IPS DF 6.9 (cell line): ENCODE measurements around the gene CEP57L1.

Experiments used
- DNase-seq: peaks from one replicate; pipeline ENCODE4 v3.0.0-alpha.2; 2013; ENCODE audit warnings: low read depth, low spot score
- H3K27ac ChIP-seq: one replicate; pipeline ENCODE4 v1.5.1; 2013; ENCODE audit warnings: low read length, control low read depth
- H3K27me3 ChIP-seq: 2 replicates; pipeline ENCODE4 v1.6.1; 2013; ENCODE audit warnings: mild to moderate bottlenecking, low read length; ENCODE audit not compliant: control insufficient read depth, insufficient read depth
- H3K36me3 ChIP-seq: 2 replicates; pipeline ENCODE4 v1.6.1; 2013; ENCODE audit warnings: low read length; ENCODE audit not compliant: control insufficient read depth, insufficient read depth
- H3K4me1 ChIP-seq: 2 replicates; pipeline ENCODE4 v1.6.1; 2013; ENCODE audit warnings: low read length; ENCODE audit not compliant: control insufficient read depth, insufficient read depth
- H3K4me3 ChIP-seq: 2 replicates; pipeline ENCODE4 v1.5.1; 2013; ENCODE audit warnings: mild to moderate bottlenecking, low read length
- H3K9me3 ChIP-seq: 2 replicates; pipeline ENCODE4 v1.6.1; 2013; ENCODE audit warnings: low read length, inconsistent platforms; ENCODE audit not compliant: control insufficient read depth, insufficient read depth
- WGBS: extraction: QIAGEN DNeasy Blood & Tissue Kit; methylation state at CpG from one replicate; pipeline ENCODE4 v1.1.7; 2013; ENCODE audit warnings: mixed read lengths, missing lambda C conversion rate; ENCODE audit not compliant: insufficient read length, insufficient coverage; 5-methylcytosine and 5-hydroxymethylcytosine counted together

CEP57L1 gene

DNA sequence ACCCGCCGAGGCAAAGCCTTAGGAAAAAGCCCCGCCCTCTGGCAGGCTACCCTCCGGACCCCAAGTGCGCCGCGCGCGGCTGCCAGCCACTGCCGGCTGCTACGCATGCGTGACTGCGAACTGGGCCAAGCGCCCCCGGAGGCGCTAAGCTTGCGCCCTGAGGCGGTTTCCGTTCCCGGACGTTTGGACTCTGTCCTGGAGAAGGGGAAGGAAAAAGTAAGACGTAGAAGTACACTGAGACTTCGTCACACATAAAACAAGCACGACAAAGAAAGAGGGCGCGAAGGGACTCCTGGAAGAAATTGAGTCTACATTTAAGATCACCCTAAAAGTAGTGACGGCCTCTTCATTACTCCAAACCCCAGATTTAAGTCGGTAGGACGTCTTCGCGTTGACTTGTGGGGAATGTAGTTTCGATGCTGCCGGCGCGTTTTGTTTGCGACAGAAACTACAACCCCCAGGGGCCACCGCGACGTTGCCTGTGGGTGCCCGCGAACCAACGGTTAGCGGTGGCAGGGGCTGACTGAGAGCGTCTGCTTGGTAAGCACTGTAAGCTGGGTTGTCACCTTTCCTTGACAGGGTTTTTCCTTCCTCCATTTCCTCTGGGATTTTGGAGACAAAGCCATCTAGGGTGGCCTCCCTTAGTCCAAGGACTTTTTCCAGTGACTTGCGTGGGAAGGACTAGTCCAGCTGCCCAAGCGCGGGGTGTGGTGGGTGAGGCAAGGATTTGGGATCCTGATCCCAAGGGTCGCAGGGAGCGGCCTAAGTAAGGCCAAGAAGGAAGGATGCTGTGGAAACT lies at the start of gene CEP57L1:
TSS of gene CEP57L1 (plus strand) at position 472 of the 799 bp plus-strand sequence. CDS start 49,715 bp downstream, outside the sequence.
- no CpG with 5 or more reads among the region's 49 CpGs for WGBS
- H3K4me3 ChIP-seq, result peak within 1 kb of the TSS; percentile 88
- peak; percentile 89 for DNase-seq
- H3K9me3 ChIP-seq, result no peaks in the 10 kb centered on the region
- no peaks in the 10 kb centered on the region for H3K27me3 ChIP-seq
- H3K4me1 ChIP-seq, result no peaks in the 10 kb centered on the region
- no peaks in the 10 kb centered on the region for H3K36me3 ChIP-seq
- no peak within 1 kb of the TSS for H3K27ac ChIP-seq

DNA sequence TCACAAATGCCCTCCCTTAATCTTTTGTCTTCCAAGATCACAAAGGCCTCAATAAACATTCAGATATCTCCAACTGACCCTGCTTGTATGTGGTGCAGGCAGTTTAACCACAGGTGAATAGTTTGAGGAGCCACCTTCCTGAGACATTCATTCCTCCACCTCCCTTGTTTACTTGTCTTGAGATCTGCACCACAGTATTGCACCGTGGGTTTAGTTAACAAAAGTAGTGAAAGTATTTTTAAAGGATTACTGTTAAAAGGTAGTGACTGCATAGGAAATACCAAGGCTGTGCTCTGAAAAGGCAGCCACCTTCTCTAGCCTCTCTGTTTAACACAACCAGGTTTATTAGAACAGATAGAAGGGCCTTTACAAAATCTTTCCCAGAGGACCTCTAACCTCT lies 47.1 kb upstream of the CEP57L1 start:
- no peak overlapping the region for H3K27ac ChIP-seq
- H3K27me3 ChIP-seq, result no peaks in the 10 kb centered on the region
- WGBS, result no CpG with 5 or more reads among the region's 1 CpG
- no peaks in the 10 kb centered on the region; the same call in 1 of the 2 replicates for H3K9me3 ChIP-seq
- no peak overlapping the region for H3K4me3 ChIP-seq
- H3K36me3 ChIP-seq, result no peaks in the 10 kb centered on the region
- H3K4me1 ChIP-seq, result no peaks in the 10 kb centered on the region
- DNase-seq, result no peak

DNA sequence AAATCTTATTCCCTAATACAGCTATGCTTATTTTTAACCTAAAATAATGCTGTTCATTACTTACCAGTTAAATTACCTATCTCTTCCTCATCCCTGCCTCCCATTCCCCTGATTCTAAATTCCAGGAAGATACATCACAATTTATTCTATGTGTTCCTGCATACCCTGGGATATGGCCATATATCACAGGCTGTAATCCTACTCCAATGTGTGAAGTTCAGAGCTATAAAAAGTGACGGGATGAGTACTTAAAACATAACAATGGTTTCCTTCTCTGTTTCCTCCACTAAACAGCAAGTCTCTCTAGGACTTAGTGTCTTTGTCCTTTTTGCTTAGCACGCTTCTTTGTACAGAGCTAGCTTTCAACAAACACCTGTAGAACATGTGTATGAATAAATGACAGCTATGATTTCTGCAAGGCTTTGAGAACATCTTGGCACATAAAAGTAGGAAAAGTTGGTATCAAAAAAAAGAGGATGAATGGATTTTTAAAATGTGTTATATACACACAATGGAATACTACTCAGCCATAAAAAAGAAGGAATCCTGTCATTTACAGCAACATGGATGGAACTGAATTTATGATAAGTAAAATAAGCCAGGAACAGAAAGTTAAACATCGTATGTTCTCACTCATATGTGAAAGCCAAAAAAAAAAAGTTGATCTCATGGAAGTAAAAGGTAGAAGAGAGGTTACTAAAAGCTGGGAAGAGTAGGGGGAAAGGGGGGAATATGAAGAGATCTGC lies 46.5 kb upstream of the CEP57L1 start:
- H3K27me3 ChIP-seq, result no peaks in the 10 kb centered on the region
- H3K4me3 ChIP-seq, result no peak overlapping the region
- no CpG with 5 or more reads among the region's 3 CpGs for WGBS
- peaks cover 2% of the 10 kb centered on the region; the same call in 1 of the 2 replicates for H3K4me1 ChIP-seq
- H3K9me3 ChIP-seq, result no peaks in the 10 kb centered on the region; the same call in 1 of the 2 replicates
- H3K27ac ChIP-seq, result no peak overlapping the region
- H3K36me3 ChIP-seq, result no peaks in the 10 kb centered on the region
- no peak for DNase-seq

DNA sequence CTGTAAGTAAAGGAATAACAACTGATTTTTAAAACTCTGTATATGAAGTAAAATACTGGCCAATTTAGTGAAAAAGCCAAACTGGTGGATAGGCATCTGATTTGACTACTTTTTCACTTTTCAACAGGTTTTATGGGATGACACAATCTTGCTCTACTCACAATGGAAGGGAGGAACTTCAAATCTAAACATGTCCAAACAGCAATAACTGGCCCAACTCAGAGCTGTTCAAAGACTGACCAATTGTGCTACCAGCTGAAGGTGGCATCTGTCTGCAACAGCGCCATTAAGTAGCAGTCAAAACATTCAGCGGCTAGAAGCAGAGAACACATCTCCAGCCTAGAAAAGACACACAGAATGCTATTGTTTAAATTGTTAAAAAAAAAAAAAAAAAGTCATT lies 45.3 kb upstream of the CEP57L1 start:
- no CpG with 5 or more reads among the region's 2 CpGs for WGBS
- DNase-seq, result no peak
- no peaks in the 10 kb centered on the region for H3K27me3 ChIP-seq
- H3K27ac ChIP-seq, result no peak overlapping the region
- no peaks in the 10 kb centered on the region; the same call in 1 of the 2 replicates for H3K9me3 ChIP-seq
- H3K4me3 ChIP-seq, result no peak overlapping the region
- H3K4me1 ChIP-seq, result peaks cover 2% of the 10 kb centered on the region; the same call in 1 of the 2 replicates
- H3K36me3 ChIP-seq, result no peaks in the 10 kb centered on the region

DNA sequence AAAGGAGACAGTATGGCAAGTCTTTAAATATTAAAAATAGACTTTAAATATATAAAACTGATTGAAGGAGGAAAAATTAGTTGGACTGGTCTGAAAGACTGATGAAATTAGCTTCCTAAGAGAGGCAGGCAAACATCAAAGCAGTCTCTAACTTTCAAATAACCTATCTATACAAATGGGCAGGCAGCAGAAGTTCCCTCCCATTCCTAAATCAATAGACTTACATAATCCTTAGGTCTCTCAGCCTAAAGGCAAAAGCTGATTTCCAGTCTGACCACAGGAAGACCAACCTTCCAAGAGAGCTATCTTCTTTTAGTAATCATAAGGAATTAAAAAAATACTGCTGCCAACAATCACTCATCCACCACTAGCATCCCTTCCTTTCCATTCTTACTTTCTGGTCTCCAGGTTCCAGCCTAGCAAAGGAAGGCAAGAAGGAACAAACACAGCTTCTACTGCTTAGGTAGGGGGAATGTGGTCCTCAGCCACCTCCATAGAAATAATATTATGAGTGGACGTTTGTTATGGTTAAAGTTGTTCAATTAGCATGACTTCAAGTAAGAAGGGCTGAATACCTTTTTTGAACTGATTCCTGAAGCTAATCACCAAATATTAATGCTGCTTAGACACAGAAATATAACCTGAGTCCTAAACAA lies 44.7 kb upstream of the CEP57L1 start:
- no peak overlapping the region for H3K27ac ChIP-seq
- WGBS, result no CpG with 5 or more reads among the region's 1 CpG
- no peaks in the 10 kb centered on the region for H3K27me3 ChIP-seq
- H3K9me3 ChIP-seq, result no peaks in the 10 kb centered on the region; the same call in 1 of the 2 replicates
- no peak for DNase-seq
- H3K36me3 ChIP-seq, result no peaks in the 10 kb centered on the region
- H3K4me1 ChIP-seq, result peaks cover 2% of the 10 kb centered on the region; the same call in 1 of the 2 replicates
- no peak overlapping the region for H3K4me3 ChIP-seq

DNA sequence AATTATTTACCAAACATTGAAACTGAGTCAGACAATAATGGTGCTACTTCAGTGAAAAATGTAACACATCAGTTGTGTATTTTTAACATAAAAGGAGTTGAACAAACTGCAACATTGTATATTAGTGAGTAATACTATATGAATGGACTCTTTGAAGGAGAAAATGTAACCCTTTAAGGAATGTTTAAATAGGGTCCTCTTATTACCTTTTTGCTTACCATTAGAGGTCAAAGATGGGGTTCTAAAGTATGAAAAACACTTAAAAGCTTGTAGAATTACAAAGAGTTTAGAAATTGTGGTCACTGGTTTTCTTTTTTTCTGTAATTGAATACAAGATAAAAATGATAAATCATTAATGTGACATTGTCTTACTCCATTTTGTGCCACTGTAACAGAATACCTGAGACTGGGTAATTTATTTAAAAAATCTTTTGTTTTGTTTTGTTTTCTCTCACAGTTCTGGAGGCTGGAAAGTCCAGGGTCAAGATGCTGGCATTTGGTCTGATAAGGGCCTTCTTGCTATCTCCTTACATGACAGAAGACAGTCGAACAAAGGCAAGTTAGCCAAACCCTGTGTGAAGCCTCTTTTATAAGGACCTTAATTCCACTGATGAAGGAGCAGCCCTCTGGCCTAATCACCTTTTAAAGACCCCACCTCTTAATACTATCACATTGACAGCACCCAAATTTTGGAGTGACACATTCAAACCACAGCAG lies 43.8 kb upstream of the CEP57L1 start:
- no peaks in the 10 kb centered on the region for H3K27me3 ChIP-seq
- DNase-seq, result no peak
- H3K9me3 ChIP-seq, result no peaks in the 10 kb centered on the region
- H3K27ac ChIP-seq, result no peak overlapping the region
- no peaks in the 10 kb centered on the region for H3K36me3 ChIP-seq
- H3K4me1 ChIP-seq, result peaks cover 2% of the 10 kb centered on the region; the same call in 1 of the 2 replicates
- no CpG with 5 or more reads among the region's 1 CpG for WGBS
- no peak overlapping the region for H3K4me3 ChIP-seq

DNA sequence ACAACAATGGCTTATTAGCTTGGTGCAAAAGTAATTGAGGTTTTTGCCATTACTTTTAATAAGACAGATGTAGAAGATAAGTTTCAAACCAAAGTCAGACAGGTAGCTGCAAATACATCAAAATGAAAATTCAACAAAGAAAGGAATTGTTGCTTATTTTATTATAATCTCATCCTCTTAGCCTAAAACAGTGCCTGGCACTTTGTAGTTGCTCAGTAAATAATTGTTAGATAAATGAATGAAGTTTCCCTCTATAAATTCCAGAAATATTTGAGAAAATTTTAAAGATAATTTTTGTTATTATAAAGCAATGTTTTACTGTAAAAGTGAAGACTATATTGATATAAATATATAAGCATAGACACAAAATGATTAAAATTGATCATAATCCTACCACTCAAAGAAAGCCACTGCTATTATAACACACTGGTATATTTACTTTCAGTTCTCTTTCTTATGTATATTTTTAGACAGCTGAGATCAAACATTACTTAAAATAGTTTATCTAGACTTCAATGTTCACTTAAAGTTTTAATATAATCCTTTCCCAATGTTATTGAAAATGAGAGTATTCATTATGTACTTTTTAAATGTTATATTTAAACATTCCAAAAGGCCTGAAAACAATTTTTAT lies 43.2 kb upstream of the CEP57L1 start:
- Histone ChIP-seq H3K27ac (no peak overlapping the region), H3K4me1 (peaks cover 2% of the 10 kb centered on the region; the same call in 1 of the 2 replicates), H3K36me3 (no peaks in the 10 kb centered on the region), H3K4me3 (no peak overlapping the region), H3K9me3 (no peaks in the 10 kb centered on the region), H3K27me3 (no peaks in the 10 kb centered on the region)
- DNase-seq, result no peak

DNA sequence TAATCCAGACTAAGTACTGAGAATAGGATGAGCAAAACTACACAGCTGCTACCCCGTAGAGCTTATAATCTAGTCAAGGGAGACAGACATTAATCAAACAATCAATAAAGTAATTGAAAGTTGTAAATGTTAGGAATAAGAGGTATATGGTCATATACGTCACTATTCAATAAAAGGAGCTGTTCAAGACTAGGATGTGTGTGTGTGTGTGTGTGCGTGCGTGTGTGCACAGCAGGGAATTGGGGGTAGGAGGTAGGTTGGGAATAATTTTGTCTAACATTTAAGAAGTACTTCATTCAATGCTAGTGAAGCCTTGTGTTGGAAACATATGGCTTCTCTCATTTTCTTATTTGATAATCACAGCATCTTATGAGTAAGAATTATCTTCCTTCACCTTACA lies 42.5 kb upstream of the CEP57L1 start:
- no peaks in the 10 kb centered on the region for H3K9me3 ChIP-seq
- no CpG with 5 or more reads among the region's 4 CpGs for WGBS
- peaks cover 2% of the 10 kb centered on the region; the same call in 1 of the 2 replicates for H3K4me1 ChIP-seq
- no peak for DNase-seq
- H3K27ac ChIP-seq, result no peak overlapping the region
- no peaks in the 10 kb centered on the region for H3K27me3 ChIP-seq
- H3K4me3 ChIP-seq, result no peak overlapping the region
- H3K36me3 ChIP-seq, result no peaks in the 10 kb centered on the region

DNA sequence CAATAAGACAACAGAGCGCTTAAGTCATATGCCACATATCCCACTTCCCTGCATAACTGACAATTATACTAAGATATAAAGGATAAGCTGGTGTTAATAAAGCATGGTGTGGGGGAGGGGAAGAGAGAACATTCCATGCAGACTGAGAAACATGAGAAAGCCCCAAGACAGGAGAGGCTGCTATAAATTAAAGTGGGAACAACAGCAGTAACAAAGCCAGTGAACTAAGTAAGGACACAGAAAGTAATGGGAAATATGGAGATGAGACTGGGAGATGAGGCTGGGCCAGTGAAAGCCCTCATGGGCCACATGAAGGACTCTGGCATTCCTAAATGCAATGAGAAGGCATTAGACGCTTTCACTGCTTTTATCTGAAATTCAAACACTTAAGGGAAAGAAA lies 42.0 kb upstream of the CEP57L1 start:
- no CpG with 5 or more reads among the region's 2 CpGs for WGBS
- no peak overlapping the region for H3K27ac ChIP-seq

More for the DNA sequence above, 42.0 kb upstream of the CEP57L1 start:
- Histone ChIP-seq H3K4me3 (no peak overlapping the region), H3K36me3 (no peaks in the 10 kb centered on the region), H3K9me3 (no peaks in the 10 kb centered on the region), H3K4me1 (peaks cover 2% of the 10 kb centered on the region; the same call in 1 of the 2 replicates), H3K27me3 (no peaks in the 10 kb centered on the region)
- no peak for DNase-seq
